T47D (cell line): ENCODE measurements around the gene CDK3.
"Not testable (repeated sequence)": the region's sequence is repeated elsewhere in the genome, so short reads cannot be mapped to it uniquely, and the experiment has no call there.

Source experiments
- DNase-seq, 2 experiments: peaks; one replicate each; pipeline versions ENCODE4 v3.0.0 to v3.0.0-alpha.2; 2011 to 2012; ENCODE audit warnings: low read depth in 1 of 2, low spot score in 1 of 2
- JUND ChIP-seq: IDR thresholded peaks from 2 replicates; pipeline ENCODE4 v1.6.1; 2012; ENCODE audit warnings: low read depth
- in situ Hi-C: cut with HindIII; loops from 2 replicates; pipeline ENCODE4 v1.10.0; 2016; ENCODE audit warnings: low sequenced_read_pairs, low pct_unique_long_range_greater_than_20kb

The CDK3 gene

GRCh38 chr17:76025294-76025693, 24.6 kb downstream of the CDK3 start:
- in situ Hi-C loops: no loop called here
- no peak for DNase-seq
- no peak for TF ChIP-seq JUND

DNA sequence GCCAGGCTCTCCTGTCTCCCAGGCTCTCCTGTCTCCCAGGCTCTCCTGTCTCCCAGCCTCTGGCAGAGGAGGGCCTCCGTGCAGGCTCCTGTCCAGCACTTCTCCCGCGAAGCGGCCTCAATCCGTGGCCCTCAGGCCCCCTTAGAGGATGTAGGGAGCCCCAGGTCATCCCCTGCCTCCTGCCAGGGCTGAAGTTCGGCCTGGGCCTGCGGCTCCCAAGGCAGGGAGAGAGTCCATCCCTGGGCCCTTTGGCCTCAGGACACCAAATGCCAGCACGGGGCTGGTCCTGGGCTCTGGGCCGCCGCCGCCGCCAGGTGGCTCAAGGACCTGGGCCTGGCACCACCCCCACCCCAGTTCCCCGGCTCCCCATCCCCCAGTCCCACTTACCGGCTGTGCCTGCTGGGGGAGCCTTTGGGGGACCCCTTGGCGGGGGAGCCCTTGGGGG, 26.1 kb downstream of the CDK3 start:
- no peak for TF ChIP-seq JUND
- peak in 1 of 2 experiments; percentile 76 for DNase-seq
- in situ Hi-C loops: no loop called here

- in situ Hi-C loops: no loop called here
- TF ChIP-seq JUND: no peak
- DNase-seq: peak; percentile 83 to 100
Observed at GRCh38 chr17:76027159-76027839, 26.6 kb downstream of the CDK3 start, which contains the start of gene EVPL. Gene EVPL, minus strand, starts transcription at chr17:76027306. Its CDS starts 108 bp downstream, at chr17:76027198.

DNA sequence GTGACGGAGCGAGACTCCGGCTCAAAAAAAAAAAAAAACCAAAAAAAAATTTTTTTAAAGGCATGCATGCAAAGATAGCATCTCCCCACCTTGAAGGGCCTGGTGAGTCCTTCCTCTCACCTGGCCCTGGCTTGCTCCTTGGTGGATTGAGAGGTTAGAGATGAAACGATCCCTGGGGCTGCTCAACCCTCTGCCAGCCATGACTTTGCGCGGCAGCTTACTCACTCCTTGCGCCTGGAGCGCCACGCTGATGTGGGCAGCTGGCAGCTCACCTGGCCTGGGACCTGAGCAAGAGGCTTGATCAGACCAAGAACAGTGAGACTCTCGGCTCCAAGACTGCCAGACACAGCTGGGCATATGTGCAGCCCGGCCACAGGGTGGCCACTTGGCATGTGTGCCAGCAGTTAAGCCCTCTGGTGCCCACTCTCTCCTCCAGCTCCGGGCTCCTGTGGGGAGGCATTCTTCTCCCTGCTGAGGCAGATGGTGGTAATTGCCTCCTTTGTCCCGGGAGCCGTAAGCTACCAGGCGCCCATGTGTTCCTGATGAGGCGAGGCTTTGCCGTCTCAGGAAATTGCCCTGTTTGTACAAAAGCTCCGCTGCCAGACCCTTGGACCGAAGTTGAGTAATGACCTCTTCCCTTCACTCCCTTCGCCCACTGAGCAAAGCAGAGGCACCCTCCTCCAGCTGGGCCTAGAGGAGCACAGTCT, 31.6 kb downstream of the CDK3 start:
- TF ChIP-seq JUND: no peak
- in situ Hi-C loops: no loop called here
- peak in 1 of 2 experiments; percentile 54 for DNase-seq

DNA sequence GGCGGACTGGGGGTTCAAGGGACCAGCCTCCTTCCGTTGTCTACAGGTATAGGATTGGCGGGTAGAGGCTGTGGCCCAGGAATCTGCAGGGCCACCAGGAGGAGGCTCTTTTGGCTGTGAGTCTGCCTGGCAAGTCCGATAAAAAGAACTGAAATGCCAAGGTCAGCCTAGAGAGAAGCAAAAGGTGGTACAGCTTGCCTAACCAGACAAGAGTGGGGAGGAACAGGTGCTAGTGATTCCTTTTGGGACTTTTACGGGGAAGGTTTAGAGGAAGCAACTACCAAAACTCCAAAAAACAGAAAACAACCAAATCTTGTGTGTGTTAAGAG, 32.1 kb downstream of the CDK3 start:
- no peak for TF ChIP-seq JUND
- peak in 1 of 2 experiments; percentile 16 for DNase-seq
- in situ Hi-C loops: no loop called here

DNA sequence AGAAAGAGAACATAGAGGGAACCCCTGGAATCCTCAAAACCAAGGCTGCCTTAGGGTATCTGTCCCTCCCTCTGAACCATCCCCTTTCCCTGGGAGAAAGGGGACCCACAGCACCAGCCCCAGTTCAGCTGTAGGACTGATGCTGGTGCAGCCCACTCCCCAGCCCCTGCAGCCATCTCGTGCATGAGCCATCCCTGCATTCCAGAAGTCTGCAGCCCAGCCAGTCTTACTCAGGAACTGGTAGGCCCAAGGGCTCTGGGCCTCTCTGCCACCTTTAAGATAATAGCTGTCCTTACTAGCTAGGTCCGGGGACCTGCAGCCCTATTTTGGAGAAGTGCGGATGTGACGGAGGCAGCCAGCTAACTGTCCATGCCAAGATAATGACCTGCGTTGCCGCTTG, 32.5 kb downstream of the CDK3 start:
- no peak for TF ChIP-seq JUND
- in situ Hi-C loops: no loop called here
- DNase-seq: no peak

GRCh38 chr17:76034428-76035350, 34.0 kb downstream of the CDK3 start:
- TF ChIP-seq JUND: no peak
- in situ Hi-C loops: no loop called here

DNA sequence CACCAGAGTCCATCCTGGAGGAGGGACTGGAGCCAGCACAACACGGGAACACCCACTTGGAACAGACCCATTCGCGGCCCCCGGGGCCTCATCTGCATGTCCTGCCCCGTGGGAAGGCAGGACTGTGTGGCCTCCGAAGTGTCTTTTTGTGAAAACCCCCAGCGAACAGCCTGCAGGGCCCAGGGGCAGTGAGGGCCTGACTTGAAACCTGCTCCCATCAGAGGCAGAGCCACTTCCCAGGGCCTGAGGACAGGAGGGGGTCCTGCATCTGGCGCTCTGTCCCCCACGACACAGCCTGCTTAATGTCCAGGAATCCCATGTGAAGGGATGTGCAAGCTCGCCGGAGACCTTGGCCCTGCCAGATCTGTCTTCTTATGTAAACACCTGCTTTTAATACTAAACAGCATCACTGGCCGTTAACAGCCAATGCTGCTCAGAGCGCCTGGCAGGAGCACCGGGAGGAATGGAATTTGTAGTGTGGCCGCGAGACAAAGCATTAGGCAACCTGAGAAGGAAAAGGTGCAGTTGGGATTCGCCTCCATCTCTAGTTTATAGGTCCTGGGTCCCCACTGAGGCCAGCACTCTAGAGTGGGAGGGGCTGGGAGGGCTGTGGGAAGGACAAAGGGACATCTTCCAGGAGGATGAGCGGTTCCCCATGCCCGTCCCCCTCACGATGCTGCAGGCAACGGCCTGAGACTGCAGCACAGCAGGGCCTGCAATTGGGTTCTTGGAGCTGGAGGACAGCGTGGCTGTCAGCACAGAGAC, 36.0 kb downstream of the CDK3 start:
- no peak for TF ChIP-seq JUND
- no peak for DNase-seq
- in situ Hi-C loops: no loop called here

More at GRCh38 chr17:76034428-76035350, 34.0 kb downstream of the CDK3 start:
- no peak for DNase-seq

- TF ChIP-seq JUND: no peak
- in situ Hi-C loops: no loop called here
- no peak for DNase-seq
Observed at GRCh38 chr17:76038050-76038449, 37.4 kb downstream of the CDK3 start.

- TF ChIP-seq JUND: no peak
- in situ Hi-C loops: no loop called here
- DNase-seq: no peak
Observed at GRCh38 chr17:76039121-76039520, 38.5 kb downstream of the CDK3 start.

DNA sequence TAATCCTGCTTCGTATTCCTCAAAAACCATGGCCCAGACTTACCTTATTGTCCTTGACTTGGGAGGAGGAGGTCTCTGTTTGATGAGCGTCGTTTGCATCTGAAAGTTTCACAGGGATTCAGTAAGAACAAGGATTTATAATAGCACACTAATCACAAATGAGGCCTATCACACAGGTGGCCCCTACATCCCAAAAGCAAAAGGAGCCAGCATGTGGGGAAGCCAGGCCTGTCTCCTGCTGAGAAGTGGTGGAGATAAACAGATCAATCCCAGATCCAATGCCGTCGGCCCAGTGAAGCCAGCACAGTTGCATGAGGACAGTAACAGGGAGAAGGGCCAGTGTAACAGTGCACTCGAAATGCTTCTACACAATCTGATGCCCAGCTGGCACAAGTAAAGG, 39.7 kb downstream of the CDK3 start:
- DNase-seq: no peak
- no peak for TF ChIP-seq JUND
- in situ Hi-C loops: no loop called here

GRCh38 chr17:76042868-76043267, 42.2 kb downstream of the CDK3 start:
- DNase-seq, in situ Hi-C loops: not testable (repeated sequence)

GRCh38 chr17:76044475-76045007, 43.9 kb downstream of the CDK3 start:
- in situ Hi-C loops, DNase-seq: not testable (repeated sequence)
